ENCODE results near the gene RNF152. TPM values are rescaled to one million over a fixed set of nuclear protein-coding genes. Genes with fewer than 3 reads are reported as not detected.

The RNF152 gene
- total RNA-seq, 1 experiment from 2014 or later: 2.3 TPM

DNA sequence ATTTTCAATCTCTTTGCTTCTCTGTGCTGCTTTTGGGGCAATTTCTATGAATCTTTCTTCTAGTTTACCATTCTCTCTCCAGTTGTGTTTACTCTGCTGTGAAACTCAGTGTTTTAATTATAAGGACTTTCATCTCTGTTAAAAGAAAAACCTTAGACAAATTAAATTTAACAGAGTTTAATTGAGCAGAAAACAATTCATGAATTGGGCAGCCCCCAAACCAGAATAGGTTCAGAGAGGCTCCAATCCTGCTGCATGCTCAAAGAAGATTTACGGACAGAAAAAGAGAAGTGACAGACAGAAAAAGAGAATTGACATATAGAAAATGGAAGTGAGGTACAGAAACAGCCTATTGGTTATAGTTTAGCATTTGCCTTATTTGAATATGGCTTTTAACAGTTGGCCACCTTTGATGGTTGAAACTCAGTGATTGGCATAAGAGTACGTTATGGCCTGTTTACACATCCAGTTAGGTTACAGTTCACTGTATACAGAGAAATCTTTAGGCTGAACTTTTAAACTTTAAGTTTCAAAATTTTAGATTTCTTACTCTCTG is 120.4 kb downstream of the RNF152 start:
- H4K20me1 ChIP-seq (ENCODE audit: control insufficient read depth, insufficient read depth, insufficient read length): no peaks in the 10 kb centered on the region
- no peaks in the 10 kb centered on the region for H3K79me2 ChIP-seq (ENCODE audit: insufficient read depth, low read length)
- WGBS (ENCODE audit: extremely low coverage, insufficient read length, low lambda C conversion rate): no CpG with 5 or more reads among the region's 2 CpGs
- H3K56ac ChIP-seq (ENCODE audit: insufficient read length, low read depth, low read length): no peak overlapping the region
- H3K27me3 ChIP-seq (ENCODE audit: insufficient read depth, low read length): no peaks in the 10 kb centered on the region
- H4K8ac ChIP-seq (replicated peaks; ENCODE audit: insufficient read length, low read depth, low read length): no peak overlapping the region
- H3K9me3 ChIP-seq (ENCODE audit: control insufficient read depth, low read depth, low read length): no peaks in the 10 kb centered on the region
- no peak overlapping the region for H3K4me2 ChIP-seq (ENCODE audit: insufficient read depth, insufficient read length, low read length)
- H2AK5ac ChIP-seq (ENCODE audit: insufficient read length, low read length): no peak overlapping the region
- H3K79me1 ChIP-seq (ENCODE audit: insufficient read depth, low read depth, low read length, poor library complexity, severe bottlenecking): no peaks in the 10 kb centered on the region
- Mint-ChIP-seq H3K36me3 (ENCODE audit: insufficient read depth in 1 of 3, low read depth in 3 of 3) (peaks cover 0 to 20% (median 4%) of the 10 kb centered on the region in 3 experiments; a peak in 5 of 7 replicates), H3K4me3 (no peak overlapping the region), H3K9me3 (peaks cover 10 to 15% of the 10 kb centered on the region in 2 experiments; a peak in 4 of 5 replicates), H3K27ac (no peak overlapping the region), H3K27me3 (ENCODE audit: low read depth) (peaks cover 2% of the 10 kb centered on the region), H3K4me1 (peaks cover 0 to 4% of the 10 kb centered on the region in 2 experiments; a peak in 3 of 4 replicates)
- no peak overlapping the region for H3K14ac ChIP-seq (ENCODE audit: insufficient read depth, low read length)
- no peak overlapping the region for H2BK5ac ChIP-seq (ENCODE audit: insufficient read length, low read length)
- no peak overlapping the region for H2BK20ac ChIP-seq (ENCODE audit: low read depth, low read length, poor library complexity, severe bottlenecking)
- no peak overlapping the region for H3K27ac ChIP-seq (ENCODE audit: insufficient read length, low read depth, low read length)
- no peak overlapping the region for H3T11ph ChIP-seq (ENCODE audit: low read length)
- no peak for DNase-seq
- no peaks in the 10 kb centered on the region for H3K4me1 ChIP-seq (ENCODE audit: insufficient read depth, low read length)
- H3K9ac ChIP-seq (ENCODE audit: extremely low read depth, insufficient read length, low read length): no peak overlapping the region
- no peak overlapping the region for H2AFZ ChIP-seq (ENCODE audit: low read length)
- H3K4ac ChIP-seq (ENCODE audit: low read depth, low read length): no peak overlapping the region
- no peak overlapping the region for H2BK12ac ChIP-seq (ENCODE audit: insufficient read length, low read depth, low read length)
- no peak overlapping the region for H2BK15ac ChIP-seq (ENCODE audit: low read depth, low read length)
- TF ChIP-seq, protein P1, sequence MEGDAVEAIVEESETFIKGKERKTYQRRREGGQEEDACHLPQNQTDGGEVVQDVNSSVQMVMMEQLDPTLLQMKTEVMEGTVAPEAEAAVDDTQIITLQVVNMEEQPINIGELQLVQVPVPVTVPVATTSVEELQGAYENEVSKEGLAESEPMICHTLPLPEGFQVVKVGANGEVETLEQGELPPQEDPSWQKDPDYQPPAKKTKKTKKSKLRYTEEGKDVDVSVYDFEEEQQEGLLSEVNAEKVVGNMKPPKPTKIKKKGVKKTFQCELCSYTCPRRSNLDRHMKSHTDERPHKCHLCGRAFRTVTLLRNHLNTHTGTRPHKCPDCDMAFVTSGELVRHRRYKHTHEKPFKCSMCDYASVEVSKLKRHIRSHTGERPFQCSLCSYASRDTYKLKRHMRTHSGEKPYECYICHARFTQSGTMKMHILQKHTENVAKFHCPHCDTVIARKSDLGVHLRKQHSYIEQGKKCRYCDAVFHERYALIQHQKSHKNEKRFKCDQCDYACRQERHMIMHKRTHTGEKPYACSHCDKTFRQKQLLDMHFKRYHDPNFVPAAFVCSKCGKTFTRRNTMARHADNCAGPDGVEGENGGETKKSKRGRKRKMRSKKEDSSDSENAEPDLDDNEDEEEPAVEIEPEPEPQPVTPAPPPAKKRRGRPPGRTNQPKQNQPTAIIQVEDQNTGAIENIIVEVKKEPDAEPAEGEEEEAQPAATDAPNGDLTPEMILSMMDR (conservative IDR thresholded peaks at IDR 0.05): no peak
- H3K23ac ChIP-seq (ENCODE audit: insufficient read length, low read depth, low read length): no peak overlapping the region
- H4K91ac ChIP-seq (ENCODE audit: insufficient read length, low read depth, low read length): no peak overlapping the region
- no peak overlapping the region for H4K5ac ChIP-seq (ENCODE audit: insufficient read length, low read depth, low read length)
- no peak overlapping the region for H3K18ac ChIP-seq (ENCODE audit: insufficient read length, low read depth, low read length)
- no peaks in the 10 kb centered on the region for H3K23me2 ChIP-seq (ENCODE audit: insufficient read length, low read depth, low read length, poor library complexity, severe bottlenecking)
- no peak overlapping the region for H2BK120ac ChIP-seq (ENCODE audit: low read depth, low read length, poor library complexity, severe bottlenecking)
